Endodermal cell (in vitro differentiated cells): ENCODE measurements around the gene SSR4. TPM values are rescaled to one million over a fixed set of nuclear protein-coding genes. Genes with fewer than 3 reads are reported as not detected.

Experiments used
- DNase-seq: peaks from one replicate; pipeline ENCODE4 v3.0.0-alpha.2; 2017
- H3K27ac ChIP-seq: 2 replicates; pipeline ENCODE4 v1.5.1; 2013; ENCODE audit warnings: mild to moderate bottlenecking, low read depth, low read length, moderate library complexity
- H3K27me3 ChIP-seq: 2 replicates; pipeline ENCODE4 v1.6.1; 2013; ENCODE audit warnings: mild to moderate bottlenecking, low read length, moderate library complexity; ENCODE audit not compliant: insufficient read depth, control insufficient read depth, poor library complexity, severe bottlenecking
- H3K36me3 ChIP-seq: 2 replicates; pipeline ENCODE4 v1.7.0; 2013; ENCODE audit warnings: mild to moderate bottlenecking, low read length, moderate library complexity; ENCODE audit not compliant: control insufficient read depth, insufficient read depth
- H3K4me1 ChIP-seq: one replicate; pipeline ENCODE4 v1.7.0; 2013; ENCODE audit warnings: low read length; ENCODE audit not compliant: control insufficient read depth, insufficient read depth
- H3K4me3 ChIP-seq: 2 replicates; pipeline ENCODE4 v1.5.1; 2013; ENCODE audit warnings: mild to moderate bottlenecking, low read length, moderate library complexity
- H3K9ac ChIP-seq: 2 replicates; pipeline ENCODE4 v1.6.1; 2013; ENCODE audit warnings: mild to moderate bottlenecking, low read length, moderate library complexity; ENCODE audit not compliant: poor library complexity, severe bottlenecking; ENCODE audit errors: extremely low read depth
- H3K9me3 ChIP-seq: 2 replicates; pipeline ENCODE4 v1.6.1; 2013; ENCODE audit warnings: mild to moderate bottlenecking, low read length, moderate library complexity; ENCODE audit not compliant: control insufficient read depth
- H3K27ac Mint-ChIP-seq: 2 replicates; pipeline ENCODE4 v1.8.0; 2020; ENCODE audit warnings: mixed read lengths
- H3K27me3 Mint-ChIP-seq: 2 replicates; pipeline ENCODE4 v1.8.0; 2021; ENCODE audit warnings: mild to moderate bottlenecking, mixed read lengths; ENCODE audit not compliant: insufficient read depth
- H3K36me3 Mint-ChIP-seq: 2 replicates; pipeline ENCODE4 v1.8.0; 2020; ENCODE audit warnings: low read depth, mixed read lengths
- H3K4me1 Mint-ChIP-seq: 2 replicates; pipeline ENCODE4 v1.8.0; 2020; ENCODE audit warnings: mixed read lengths
- H3K4me3 Mint-ChIP-seq: 2 replicates; pipeline ENCODE4 v1.8.0; 2020; ENCODE audit warnings: mild to moderate bottlenecking, moderate library complexity, mixed read lengths
- H3K9me3 Mint-ChIP-seq: 2 replicates; pipeline ENCODE4 v1.8.0; 2020; ENCODE audit warnings: mild to moderate bottlenecking, mixed read lengths
- CTCF ChIP-seq: fragments of 200-600 bp; sonication (generic); conservative IDR thresholded peaks from 2 replicates; pipeline ENCODE4 v1.5.0; 2021; ENCODE audit warnings: antibody characterized with exemption, mild to moderate bottlenecking
- WGBS, 2 experiments: methylation state at CpG; one replicate each; pipeline versions ENCODE4 v1.1.5 to v1.1.7; 2013; ENCODE audit warnings: missing lambda C conversion rate in 2 of 2, mixed read lengths in 1 of 2; ENCODE audit not compliant: insufficient coverage in 1 of 2, insufficient read length in 1 of 2; 5-methylcytosine and 5-hydroxymethylcytosine counted together
- total RNA-seq, 2 donors: library from RNA; stranded (reverse); fragmentation: NEBNext Ultra II Directional in 1 of 2; extraction: Animal tissue kit (Norgen Biotek cat#: 25700) in 1 of 2; gene quantifications; 2 replicates in 1 of 2; 3 replicates in 1 of 2; pipeline ENCODE4 v1.2.1, GENCODE V29; 2021

SSR4 gene
- total RNA-seq, 2 donors from 2014 or later, result 220 to 236 TPM

DNA sequence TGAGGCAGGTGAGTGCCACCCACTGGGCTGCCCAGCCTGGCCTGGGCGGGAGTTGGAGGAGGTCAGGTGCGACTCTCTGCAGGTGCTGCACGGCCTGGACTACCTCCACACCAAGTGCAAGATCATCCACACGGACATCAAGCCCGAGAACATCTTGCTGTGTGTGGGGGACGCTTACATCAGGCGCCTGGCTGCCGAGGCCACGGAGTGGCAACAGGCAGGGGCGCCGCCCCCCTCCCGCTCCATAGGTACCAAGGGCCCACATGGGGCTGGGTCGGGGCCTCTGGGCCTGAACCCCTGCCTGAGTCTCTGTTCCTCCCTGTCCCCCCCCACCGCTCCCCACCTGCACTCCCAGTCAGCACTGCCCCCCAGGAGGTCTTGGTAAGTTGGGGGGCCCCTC is 11.6 kb upstream of the SSR4 start:
- Mint-ChIP-seq H3K36me3 (peaks cover 11% of the 10 kb centered on the region), H3K27ac (no peak overlapping the region), H3K4me3 (no peak overlapping the region), H3K27me3 (no peaks in the 10 kb centered on the region), H3K9me3 (peaks cover 46% of the 10 kb centered on the region), H3K4me1 (no peaks in the 10 kb centered on the region)
- TF ChIP-seq CTCF, result no peak
- Histone ChIP-seq H3K27ac (no peak overlapping the region), H3K9ac (no peak overlapping the region), H3K27me3 (no peaks in the 10 kb centered on the region), H3K9me3 (no peaks in the 10 kb centered on the region), H3K4me3 (no peak overlapping the region), H3K4me1 (no peaks in the 10 kb centered on the region), H3K36me3 (no peaks in the 10 kb centered on the region)
- DNase-seq, result no peak
- 98 to 100% methylated on average over 1 to 11 of the region's 14 CpGs for WGBS, 2 experiments

- no peaks in the 10 kb centered on the region for H3K4me1 Mint-ChIP-seq
- TF ChIP-seq CTCF, result no peak
- H3K27me3 ChIP-seq, result no peaks in the 10 kb centered on the region
- H3K27me3 Mint-ChIP-seq, result no peaks in the 10 kb centered on the region
- DNase-seq, result no peak
- H3K9me3 ChIP-seq, result no peaks in the 10 kb centered on the region
- H3K27ac Mint-ChIP-seq, result no peak overlapping the region
- H3K9me3 Mint-ChIP-seq, result peaks cover 40% of the 10 kb centered on the region
- peaks cover 11% of the 10 kb centered on the region for H3K36me3 Mint-ChIP-seq
- no peaks in the 10 kb centered on the region for H3K4me1 ChIP-seq
- no peak overlapping the region for H3K27ac ChIP-seq
- 93% methylated on average over 6 to 24 of the region's 24 CpGs for WGBS, 2 experiments
- no peak overlapping the region for H3K9ac ChIP-seq
- no peak overlapping the region for H3K4me3 Mint-ChIP-seq
- H3K36me3 ChIP-seq, result no peaks in the 10 kb centered on the region
- no peak overlapping the region for H3K4me3 ChIP-seq
Measured at GRCh38 chrX:153783378-153784013, 11.0 kb upstream of the SSR4 start.

GRCh38 chrX:153784325-153784967 is 10.0 kb upstream of the SSR4 start:
- WGBS, 2 experiments, result 95% methylated on average over 25 of the region's 27 CpGs; no CpG with 5 or more reads in 1 of the 2 experiments
- DNase-seq, result no peak
- no peaks in the 10 kb centered on the region for H3K4me1 ChIP-seq
- no peaks in the 10 kb centered on the region for H3K27me3 ChIP-seq
- no peaks in the 10 kb centered on the region for H3K36me3 ChIP-seq
- Mint-ChIP-seq H3K36me3 (peaks cover 11% of the 10 kb centered on the region), H3K27me3 (no peaks in the 10 kb centered on the region), H3K4me3 (no peak overlapping the region), H3K4me1 (no peaks in the 10 kb centered on the region), H3K9me3 (peaks cover 47% of the 10 kb centered on the region), H3K27ac (no peak overlapping the region)
- no peak overlapping the region for H3K27ac ChIP-seq
- H3K4me3 ChIP-seq, result no peak overlapping the region
- no peaks in the 10 kb centered on the region for H3K9me3 ChIP-seq
- H3K9ac ChIP-seq, result no peak overlapping the region
- no peak for TF ChIP-seq CTCF
